Measurements from ENCODE around the gene ITGB5.

Gene ITGB5

GRCh38 chr3:124926426-124927101 is 39.4 kb upstream of the ITGB5 start:
- TF ChIP-seq CTCF (IDR thresholded peaks at IDR 0.05): no peak

- TF ChIP-seq CTCF (IDR thresholded peaks at IDR 0.05): no peak
Observed at GRCh38 chr3:124924741-124925140, 37.6 kb upstream of the ITGB5 start.

- peak; percentile 44; the same call in 1 of the 2 replicates for TF ChIP-seq CTCF (IDR thresholded peaks at IDR 0.05)
Observed at GRCh38 chr3:124923833-124924232, 36.7 kb upstream of the ITGB5 start.

- TF ChIP-seq CTCF (IDR thresholded peaks at IDR 0.05): no peak
Observed at GRCh38 chr3:124920718-124921117, 33.6 kb upstream of the ITGB5 start.

- TF ChIP-seq CTCF (IDR thresholded peaks at IDR 0.05): no peak
Observed at GRCh38 chr3:124919756-124920155, 32.6 kb upstream of the ITGB5 start.

GRCh38 chr3:124918524-124918923 is 31.4 kb upstream of the ITGB5 start:
- no peak for TF ChIP-seq CTCF (IDR thresholded peaks at IDR 0.05)

- no peak for TF ChIP-seq CTCF (IDR thresholded peaks at IDR 0.05)
Observed at GRCh38 chr3:124916837-124917409, 29.8 kb upstream of the ITGB5 start.

Measured in LNCAP (cell line).